Esophagus muscularis mucosa (tissue), 4 donors: ENCODE data around the gene RHOU. TPM values are rescaled to one million over a fixed set of nuclear protein-coding genes. Genes with fewer than 3 reads are reported as not detected.

Experiments used
- DNase-seq: peaks from one replicate; pipeline ENCODE4 v3.0.0-alpha.2; 2017; ENCODE audit errors: extremely low spot score
- H3K27ac ChIP-seq, 4 donors: fragments of 200-600 bp; sonication (generic); replicated peaks in 1 of 4; 1 replicate in 3 of 4; 2 replicates in 1 of 4; pipeline ENCODE4 v1.5.1; 2016 to 2019; ENCODE audit warnings: mild to moderate bottlenecking in 1 of 4
- H3K27me3 ChIP-seq, 4 donors: fragments of 200-600 bp; sonication (generic); one replicate each; pipeline versions ENCODE4 v1.5.1 to v1.6.0; 2016 to 2019
- H3K36me3 ChIP-seq, 4 donors: fragments of 200-600 bp; sonication (generic); one replicate each; pipeline ENCODE4 v1.5.1; 2016 to 2019
- H3K4me1 ChIP-seq, 4 donors: fragments of 200-600 bp; sonication (generic); one replicate each; pipeline ENCODE4 v1.5.1; 2016 to 2019
- H3K4me3 ChIP-seq, 4 donors: fragments of 200-600 bp; sonication (generic); 1 replicate in 2 of 4; 2 replicates in 2 of 4; pipeline ENCODE4 v1.5.1; 2016 to 2019; ENCODE audit warnings: mild to moderate bottlenecking in 4 of 4, moderate library complexity in 1 of 4
- H3K9me3 ChIP-seq, 4 donors: fragments of 200-600 bp; sonication (generic); 1 replicate in 3 of 4; 2 replicates in 1 of 4; pipeline ENCODE4 v1.5.1; 2016 to 2019
- CTCF ChIP-seq, 3 experiments: fragments of 200-600 bp in 2 of 3; fragments of 450-650 bp in 1 of 3; sonication (generic) in 2 of 3; IDR thresholded peaks; one replicate each; pipeline ENCODE4 v1.5.1; 2017 to 2019; ENCODE audit warnings: antibody characterized with exemption in 3 of 3, mild to moderate bottlenecking in 2 of 3, moderate library complexity in 1 of 3
- EP300 ChIP-seq: sonication (generic); formaldehyde crosslinking; IDR thresholded peaks from one replicate; pipeline ENCODE4 v1.6.1; 2017; ENCODE audit warnings: antibody characterized with exemption
- POLR2A ChIP-seq: fragments of 450-650 bp; IDR thresholded peaks from one replicate; pipeline ENCODE4 v1.6.1; 2017; ENCODE audit warnings: antibody characterized with exemption, moderate library complexity, mild to moderate bottlenecking, low read depth
- POLR2AphosphoS5 ChIP-seq, 2 donors: sonication (generic); formaldehyde crosslinking; IDR thresholded peaks; one replicate each; pipeline ENCODE4 v1.6.1; 2017; ENCODE audit warnings: antibody characterized with exemption in 2 of 2
- WGBS: methylation state at CpG from one replicate; pipeline ENCODE4 v1.1.5; 2018; 5-methylcytosine and 5-hydroxymethylcytosine counted together
- intact Hi-C: fragments of 100-400 bp; cut with DNase I; formaldehyde crosslinking; loops from one replicate; pipeline ENCODE4 v1.15.1; 2023
- total RNA-seq, 4 donors: library from RNA; depleted of rRNA; stranded (reverse); fragments of >200 nt; gene quantifications; one replicate each; pipeline versions ENCODE4 v1.1.0 to v1.2.1, GENCODE V29; 2016

RHOU gene
- total RNA-seq, 4 donors from 2014 or later: 24.1 to 36.0 (median 26.0) TPM

GRCh38 chr1:228744918-228745317 lies 9.6 kb downstream of the RHOU start:
- DNase-seq: no peak
- TF ChIP-seq POLR2AphosphoS5 (IDR thresholded peaks at IDR 0.05) (no peak), EP300 (no peak), CTCF (IDR thresholded peaks at IDR 0.05) (no peak), POLR2A (no peak)
- peaks cover 13 to 49% (median 26%) of the 10 kb centered on the region in 4 donors for H3K36me3 ChIP-seq
- no peak overlapping the region for H3K27ac ChIP-seq
- H3K27me3 ChIP-seq: no peaks in the 10 kb centered on the region
- no peaks in the 10 kb centered on the region for H3K9me3 ChIP-seq
- peaks cover 0 to 23% (median 18%) of the 10 kb centered on the region in 4 donors for H3K4me1 ChIP-seq
- WGBS: 98% methylated on average over 6 of the region's 6 CpGs
- intact Hi-C loops: no loop called here
- no peak overlapping the region for H3K4me3 ChIP-seq

DNA sequence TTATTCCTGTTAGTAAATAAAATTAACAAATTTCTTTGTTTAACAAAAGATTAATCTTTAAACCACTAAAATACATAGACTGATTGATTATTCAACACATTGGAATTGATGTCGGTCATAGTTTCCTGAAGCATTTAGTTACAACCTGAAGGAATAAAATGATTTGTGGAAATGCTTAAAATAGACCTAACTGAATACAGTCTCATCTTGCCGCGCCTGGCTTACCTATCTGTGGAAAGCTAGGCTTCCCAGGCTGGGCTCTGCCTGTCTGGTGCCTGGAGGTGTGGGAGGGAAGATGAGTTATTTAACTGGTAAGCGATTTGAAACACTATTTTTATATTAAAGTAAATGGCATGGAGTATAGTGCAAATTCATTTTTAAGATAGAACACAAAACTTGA lies 10.2 kb downstream of the RHOU start:
- H3K9me3 ChIP-seq: no peaks in the 10 kb centered on the region
- no peaks in the 10 kb centered on the region for H3K27me3 ChIP-seq
- TF ChIP-seq EP300 (no peak), POLR2A (no peak), CTCF (IDR thresholded peaks at IDR 0.05) (no peak), POLR2AphosphoS5 (IDR thresholded peaks at IDR 0.05) (no peak)
- intact Hi-C loops: no loop called here
- H3K27ac ChIP-seq: no peak overlapping the region
- no peak for DNase-seq
- peaks cover 13 to 48% (median 26%) of the 10 kb centered on the region in 4 donors for H3K36me3 ChIP-seq
- H3K4me3 ChIP-seq: no peak overlapping the region
- WGBS: 92% methylated on average over 4 of the region's 4 CpGs
- H3K4me1 ChIP-seq: peaks cover 0 to 20% (median 13%) of the 10 kb centered on the region in 4 donors

GRCh38 chr1:228747301-228747935 lies 12.1 kb downstream of the RHOU start:
- DNase-seq: no peak

GRCh38 chr1:228748029-228748428 lies 12.8 kb downstream of the RHOU start:
- Histone ChIP-seq H3K9me3 (no peaks in the 10 kb centered on the region), H3K27ac (no peak overlapping the region), H3K27me3 (no peaks in the 10 kb centered on the region), H3K4me1 (peaks cover 0 to 10% (median 3%) of the 10 kb centered on the region in 4 donors), H3K36me3 (peaks cover 11 to 27% (median 18%) of the 10 kb centered on the region in 4 donors), H3K4me3 (no peak overlapping the region)
- 97% methylated on average over 2 of the region's 2 CpGs for WGBS
- DNase-seq: no peak
- no peak for TF ChIP-seq EP300
- no peak for TF ChIP-seq POLR2A
- no peak for TF ChIP-seq CTCF (IDR thresholded peaks at IDR 0.05)
- TF ChIP-seq POLR2AphosphoS5 (IDR thresholded peaks at IDR 0.05): no peak
- intact Hi-C loops: no loop called here

More at GRCh38 chr1:228747301-228747935, 12.1 kb downstream of the RHOU start:
- H3K27ac ChIP-seq: no peak overlapping the region
- H3K36me3 ChIP-seq: peaks cover 13 to 33% (median 23%) of the 10 kb centered on the region in 4 donors
- TF ChIP-seq CTCF (IDR thresholded peaks at IDR 0.05): no peak
- TF ChIP-seq POLR2AphosphoS5 (IDR thresholded peaks at IDR 0.05): no peak
- TF ChIP-seq POLR2A: no peak
- no peak for TF ChIP-seq EP300
- no peaks in the 10 kb centered on the region for H3K27me3 ChIP-seq
- intact Hi-C loops: no loop called here
- no peak overlapping the region for H3K4me3 ChIP-seq
- no peaks in the 10 kb centered on the region for H3K9me3 ChIP-seq
- 96% methylated on average over 3 of the region's 3 CpGs for WGBS
- H3K4me1 ChIP-seq: peaks cover 0 to 10% (median 3%) of the 10 kb centered on the region in 4 donors

- Histone ChIP-seq H3K27ac (no peak overlapping the region), H3K9me3 (no peaks in the 10 kb centered on the region), H3K36me3 (peaks cover 7 to 23% (median 14%) of the 10 kb centered on the region in 4 donors), H3K4me3 (no peak overlapping the region), H3K27me3 (no peaks in the 10 kb centered on the region), H3K4me1 (peaks cover 0 to 11% (median 4%) of the 10 kb centered on the region in 4 donors)
- 63% methylated on average over 3 of the region's 3 CpGs for WGBS
- intact Hi-C loops: no loop called here
- no peak for DNase-seq
- TF ChIP-seq CTCF (IDR thresholded peaks at IDR 0.05) (no peak), EP300 (no peak), POLR2AphosphoS5 (IDR thresholded peaks at IDR 0.05) (no peak), POLR2A (no peak)
Measured at GRCh38 chr1:228748431-228748830, 13.2 kb downstream of the RHOU start.
